Stimulated activated naive CD4-positive, alpha-beta T cell treated with Interleukin-2 at 50 U/mL for 16 hours (primary cell): Measurements from ENCODE around the gene FDXR.

Experiments used
- DNase-seq: peaks from one replicate; lab custom pipeline; 2025; lab: John Stamatoyannopoulos, UW

Gene FDXR

GRCh38 chr17:74833501-74834377 lies 39.1 kb downstream of the FDXR start:
- DNase-seq: no peak

GRCh38 chr17:74832421-74832820 lies 40.4 kb downstream of the FDXR start:
- DNase-seq: no peak

- no peak for DNase-seq
Observed at GRCh38 chr17:74831444-74832146, 41.2 kb downstream of the FDXR start.

- no peak for DNase-seq
Observed at GRCh38 chr17:74830861-74831260, 41.9 kb downstream of the FDXR start.

GRCh38 chr17:74827800-74828199 lies 45.0 kb downstream of the FDXR start:
- no peak for DNase-seq

GRCh38 chr17:74825952-74826719 lies 46.7 kb downstream of the FDXR start:
- no peak for DNase-seq

GRCh38 chr17:74824961-74825627 lies 47.7 kb downstream of the FDXR start:
- no peak for DNase-seq

GRCh38 chr17:74822939-74823367 lies 49.8 kb downstream of the FDXR start:
- no peak for DNase-seq

GRCh38 chr17:74822335-74822938 lies 50.4 kb downstream of the FDXR start:
- DNase-seq: no peak

- no peak for DNase-seq
Observed at GRCh38 chr17:74821655-74822334, 51.0 kb downstream of the FDXR start.

GRCh38 chr17:74819801-74820436 lies 52.9 kb downstream of the FDXR start:
- no peak for DNase-seq

GRCh38 chr17:74818291-74818938 lies 54.4 kb downstream of the FDXR start:
- no peak for DNase-seq

- DNase-seq: no peak
Observed at GRCh38 chr17:74816905-74817620, 55.7 kb downstream of the FDXR start.

GRCh38 chr17:74815550-74816370 lies 57.0 kb downstream of the FDXR start:
- DNase-seq: no peak

- no peak for DNase-seq
Observed at GRCh38 chr17:74815067-74815466, 57.7 kb downstream of the FDXR start.

GRCh38 chr17:74814453-74814852 lies 58.3 kb downstream of the FDXR start:
- DNase-seq: no peak
